Measurements from ENCODE around the gene SLC26A8.
"Not testable (repeated sequence)": the region's sequence is repeated elsewhere in the genome, so short reads cannot be mapped to it uniquely, and the experiment has no call there.

SLC26A8 gene

GRCh38 chr6:36038120-36038876 lies 13.9 kb upstream of the SLC26A8 start:
- Histone ChIP-seq H3K9ac (no peak overlapping the region), H3K27me3 (ENCODE audit: control insufficient read depth, insufficient read depth, low read length) (no peaks in the 10 kb centered on the region), H3K9me3 (ENCODE audit: control insufficient read depth, low read length) (no peaks in the 10 kb centered on the region), H3K27ac (no peak overlapping the region), H3K79me2 (peaks cover 58% of the 10 kb centered on the region), H3K4me3 (ENCODE audit: low read depth, low read length) (no peak overlapping the region), H3K36me3 (ENCODE audit: control insufficient read depth, insufficient read depth, low read length) (no peaks in the 10 kb centered on the region), H2AFZ (no peak overlapping the region), H3K4me1 (peaks cover 9% of the 10 kb centered on the region), H3K4me2 (ENCODE audit: low read length) (no peak overlapping the region)
- no peak for TF ChIP-seq CTCF (IDR thresholded peaks at IDR 0.05)

DNA sequence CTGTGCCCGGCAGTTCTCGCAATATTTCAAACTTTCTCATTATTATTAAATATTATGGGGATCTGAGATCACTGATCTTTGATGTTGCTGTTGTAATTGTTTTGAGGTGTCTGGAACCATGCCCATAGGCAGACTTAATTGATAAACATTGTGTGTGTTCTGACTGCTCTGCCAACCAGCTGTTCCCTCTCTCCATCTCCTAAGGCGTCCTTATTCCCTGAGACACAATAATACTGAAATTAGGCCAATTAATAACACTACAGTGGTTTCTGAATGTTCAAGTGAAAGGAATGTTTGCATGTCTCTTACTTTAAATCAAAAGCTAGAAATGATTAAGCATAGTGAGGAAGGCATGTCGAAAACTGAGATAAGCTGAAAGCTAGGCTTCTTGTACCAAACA lies 10.8 kb upstream of the SLC26A8 start:
- H3K27ac ChIP-seq, result no peak overlapping the region
- H3K36me3 ChIP-seq (ENCODE audit: control insufficient read depth, insufficient read depth, low read length), result no peaks in the 10 kb centered on the region
- no peaks in the 10 kb centered on the region for H3K27me3 ChIP-seq (ENCODE audit: control insufficient read depth, insufficient read depth, low read length)
- no peaks in the 10 kb centered on the region for H3K9me3 ChIP-seq (ENCODE audit: control insufficient read depth, low read length)
- no peak overlapping the region for H2AFZ ChIP-seq
- peaks cover 8% of the 10 kb centered on the region for H3K4me1 ChIP-seq
- no peak overlapping the region for H3K4me3 ChIP-seq (ENCODE audit: low read depth, low read length)
- H3K9ac ChIP-seq, result no peak overlapping the region
- no peak for TF ChIP-seq CTCF (IDR thresholded peaks at IDR 0.05)
- H3K79me2 ChIP-seq, result peaks cover 65% of the 10 kb centered on the region
- H3K4me2 ChIP-seq (ENCODE audit: low read length), result no peak overlapping the region

DNA sequence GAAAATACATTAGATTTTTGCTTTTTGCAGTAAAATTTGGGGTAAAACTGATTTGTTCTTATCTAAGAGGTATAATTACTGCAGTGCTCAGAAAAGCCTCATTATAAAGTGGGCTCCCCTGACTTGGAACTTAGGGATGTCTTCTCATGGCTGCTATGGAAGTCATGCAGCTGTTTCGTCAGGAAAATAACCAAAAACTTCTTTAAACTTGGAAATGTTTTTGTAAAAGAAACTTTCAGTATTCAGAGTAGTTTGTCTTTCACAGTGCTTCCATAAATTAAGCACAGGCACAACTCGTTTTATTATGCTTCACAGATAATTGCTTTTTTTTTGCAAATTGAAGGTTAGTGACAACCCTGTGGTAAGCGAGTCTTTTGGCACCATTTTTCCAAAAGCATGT lies 10.0 kb upstream of the SLC26A8 start:
- H2AFZ ChIP-seq, result no peak overlapping the region
- no peak overlapping the region for H3K4me3 ChIP-seq (ENCODE audit: low read depth, low read length)
- H3K4me2 ChIP-seq (ENCODE audit: low read length), result no peak overlapping the region
- no peak overlapping the region for H3K27ac ChIP-seq
- no peak overlapping the region for H3K9ac ChIP-seq
- H3K9me3 ChIP-seq (ENCODE audit: control insufficient read depth, low read length), result no peaks in the 10 kb centered on the region
- H3K4me1 ChIP-seq, result peaks cover 6% of the 10 kb centered on the region
- no peak for TF ChIP-seq CTCF (IDR thresholded peaks at IDR 0.05)
- peaks cover 62% of the 10 kb centered on the region for H3K79me2 ChIP-seq
- no peaks in the 10 kb centered on the region for H3K27me3 ChIP-seq (ENCODE audit: control insufficient read depth, insufficient read depth, low read length)
- H3K36me3 ChIP-seq (ENCODE audit: control insufficient read depth, insufficient read depth, low read length), result no peaks in the 10 kb centered on the region

DNA sequence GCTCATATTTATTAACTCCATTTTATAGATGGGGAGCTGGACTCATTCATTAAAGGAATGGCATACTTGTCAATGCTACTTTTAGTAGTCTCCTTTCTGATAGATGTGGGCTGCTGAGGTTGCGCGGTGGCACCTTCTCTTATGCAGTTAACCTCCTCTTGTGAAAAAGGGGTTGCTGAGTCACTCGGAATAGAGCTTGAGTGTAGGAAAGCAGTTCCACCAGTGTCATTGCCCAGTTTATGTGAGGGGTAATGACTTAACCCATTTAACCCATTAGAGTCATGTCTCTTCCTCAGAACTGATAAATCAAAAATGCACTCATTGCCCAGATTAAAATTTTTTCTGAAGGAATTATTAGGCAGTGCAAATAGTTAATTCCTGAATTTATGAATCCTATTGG lies 9.5 kb upstream of the SLC26A8 start:
- Histone ChIP-seq H3K4me3 (ENCODE audit: low read depth, low read length) (no peak overlapping the region), H2AFZ (no peak overlapping the region), H3K27me3 (ENCODE audit: control insufficient read depth, insufficient read depth, low read length) (no peaks in the 10 kb centered on the region), H3K9me3 (ENCODE audit: control insufficient read depth, low read length) (no peaks in the 10 kb centered on the region), H3K79me2 (peaks cover 62% of the 10 kb centered on the region), H3K9ac (no peak overlapping the region), H3K4me2 (ENCODE audit: low read length) (no peak overlapping the region), H3K36me3 (ENCODE audit: control insufficient read depth, insufficient read depth, low read length) (no peaks in the 10 kb centered on the region), H3K4me1 (peaks cover 7% of the 10 kb centered on the region), H3K27ac (no peak overlapping the region)
- no peak for TF ChIP-seq CTCF (IDR thresholded peaks at IDR 0.05)

GRCh38 chr6:36033144-36033543 lies 8.7 kb upstream of the SLC26A8 start:
- H3K4me3 ChIP-seq (ENCODE audit: low read depth, low read length); H2AFZ ChIP-seq; H3K27ac ChIP-seq; H3K4me1 ChIP-seq; H3K27me3 ChIP-seq (ENCODE audit: control insufficient read depth, insufficient read depth, low read length); H3K36me3 ChIP-seq (ENCODE audit: control insufficient read depth, insufficient read depth, low read length); H3K4me2 ChIP-seq (ENCODE audit: low read length); H3K9ac ChIP-seq; H3K9me3 ChIP-seq (ENCODE audit: control insufficient read depth, low read length): not testable (repeated sequence)
- H3K79me2 ChIP-seq, result peaks cover 58% of the 10 kb centered on the region
